Keratinocyte (primary cell): ENCODE measurements around the gene CMTM8. TPM values are rescaled to one million over a fixed set of nuclear protein-coding genes. Genes with fewer than 3 reads are reported as not detected.
A peak's percentile ranks its signal among the peaks of the same experiment; 100 is the strongest.

ENCODE experiments used
- DNase-seq: peaks from one replicate; pipeline ENCODE4 v3.0.0-alpha.2; 2011; ENCODE audit warnings: low read depth, missing footprints, low spot score
- FAIRE-seq: peaks from 2 replicates; lab custom pipeline; 2011; peaks lifted over from hg19 to GRCh38; lab: Jason Lieb, UNC
- H2AFZ ChIP-seq: 2 replicates; pipeline ENCODE4 v1.6.0; 2012; ENCODE audit warnings: low read length, control low read depth, inconsistent platforms; ENCODE audit not compliant: control insufficient read depth
- H3K27ac ChIP-seq: 2 replicates; pipeline ENCODE4 v1.5.1; 2011; ENCODE audit warnings: low read length; ENCODE audit not compliant: control insufficient read depth, insufficient read depth
- H3K27me3 ChIP-seq: 3 replicates; pipeline ENCODE4 v1.6.0; 2011; ENCODE audit warnings: low read length; ENCODE audit not compliant: control insufficient read depth, insufficient read depth; ENCODE audit errors: extremely low read depth
- H3K36me3 ChIP-seq, 2 experiments: 2 replicates in 1 of 2; 3 replicates in 1 of 2; pipeline ENCODE4 v1.5.1; 2011; ENCODE audit warnings: low read length in 2 of 2, mild to moderate bottlenecking in 1 of 2; ENCODE audit not compliant: control insufficient read depth in 2 of 2, insufficient read depth in 2 of 2; ENCODE audit errors: extremely low read depth in 1 of 2
- H3K4me1 ChIP-seq: 3 replicates; pipeline ENCODE4 v1.5.1; 2011; ENCODE audit warnings: low read length; ENCODE audit not compliant: control insufficient read depth, insufficient read depth; ENCODE audit errors: extremely low read depth
- H3K4me2 ChIP-seq: 3 replicates; pipeline ENCODE4 v1.6.0; 2011; ENCODE audit warnings: low read depth, low read length; ENCODE audit not compliant: control insufficient read depth, insufficient read depth; ENCODE audit errors: extremely low read depth
- H3K4me3 ChIP-seq, 3 experiments: fragments of 200-600 bp in 1 of 3; sonication (generic) in 1 of 3; 2 replicates in 2 of 3; 3 replicates in 1 of 3; pipeline ENCODE4 v1.5.1; 2011 to 2016; ENCODE audit warnings: low read length in 3 of 3, mild to moderate bottlenecking in 3 of 3, control low read depth in 2 of 3, inconsistent platforms in 1 of 3, low read depth in 1 of 3, mixed read lengths in 1 of 3, mixed run types in 1 of 3, moderate library complexity in 1 of 3; ENCODE audit not compliant: control insufficient read depth in 2 of 3, insufficient read depth in 2 of 3; ENCODE audit errors: extremely low read depth in 1 of 3
- H3K79me2 ChIP-seq: 2 replicates; pipeline ENCODE4 v1.6.0; 2012; ENCODE audit warnings: low read length; ENCODE audit not compliant: control insufficient read depth, insufficient read depth
- H3K9ac ChIP-seq: 3 replicates; pipeline ENCODE4 v1.6.0; 2011; ENCODE audit warnings: low read length; ENCODE audit not compliant: control insufficient read depth, insufficient read depth; ENCODE audit errors: extremely low read depth
- H3K9me1 ChIP-seq: 3 replicates; pipeline ENCODE4 v1.6.0; 2011; ENCODE audit warnings: low read length; ENCODE audit not compliant: control insufficient read depth, insufficient read depth; ENCODE audit errors: extremely low read depth
- H3K9me3 ChIP-seq: 2 replicates; pipeline ENCODE4 v1.5.1; 2012; ENCODE audit warnings: low read depth, low read length; ENCODE audit not compliant: control insufficient read depth
- H4K20me1 ChIP-seq: 3 replicates; pipeline ENCODE4 v1.6.0; 2011; ENCODE audit warnings: low read length; ENCODE audit not compliant: control insufficient read depth, insufficient read depth; ENCODE audit errors: extremely low read depth
- CTCF ChIP-seq, 3 experiments: IDR thresholded peaks in 1 of 3; conservative IDR thresholded peaks in 1 of 3; optimal IDR thresholded peaks in 1 of 3; 2 replicates in 2 of 3; 3 replicates in 1 of 3; pipeline versions ENCODE3 to v1.5.1; 2011; ENCODE audit warnings: low read length in 3 of 3, mild to moderate bottlenecking in 3 of 3, moderate library complexity in 2 of 3, control low read depth in 1 of 3, inconsistent platforms in 1 of 3; ENCODE audit not compliant: insufficient read depth in 2 of 3; ENCODE audit errors: extremely low read depth in 1 of 3
- EZH2 ChIP-seq: IDR thresholded peaks from one replicate; pipeline ENCODE4 v1.6.1; 2012; ENCODE audit warnings: inconsistent platforms, mild to moderate bottlenecking, low read length, moderate library complexity
- dilution Hi-C: fragments of 300-500 bp; cut with MboI; formaldehyde crosslinking; loops from one replicate; pipeline ENCODE4 v1.7.0; 2020; ENCODE audit warnings: low sequenced_read_pairs; ENCODE audit not compliant: extremely low pct_ligation_motif_present
- polyA plus RNA-seq, 5 experiments: library from polyadenylated mRNA; depleted of rRNA in 3 of 5; stranded (reverse) in 3 of 5; stranded (forward) in 1 of 5; unstranded in 1 of 5; fragments of >200 nt; gene quantifications; 1 replicate in 1 of 5; 2 replicates in 3 of 5; 3 replicates in 1 of 5; pipeline versions ENCODE4 v1.2.1 to v1.2.3, GENCODE V29; 2011 to 2012; ENCODE audit warnings: missing spikeins in 2 of 5, low read depth in 1 of 5, low replicate concordance in 1 of 5

The CMTM8 gene
- polyA plus RNA-seq, 1 donor (not counting 4 experiments of a cell fraction or from before 2014, with no cell fraction given) = 1.6 TPM

DNA sequence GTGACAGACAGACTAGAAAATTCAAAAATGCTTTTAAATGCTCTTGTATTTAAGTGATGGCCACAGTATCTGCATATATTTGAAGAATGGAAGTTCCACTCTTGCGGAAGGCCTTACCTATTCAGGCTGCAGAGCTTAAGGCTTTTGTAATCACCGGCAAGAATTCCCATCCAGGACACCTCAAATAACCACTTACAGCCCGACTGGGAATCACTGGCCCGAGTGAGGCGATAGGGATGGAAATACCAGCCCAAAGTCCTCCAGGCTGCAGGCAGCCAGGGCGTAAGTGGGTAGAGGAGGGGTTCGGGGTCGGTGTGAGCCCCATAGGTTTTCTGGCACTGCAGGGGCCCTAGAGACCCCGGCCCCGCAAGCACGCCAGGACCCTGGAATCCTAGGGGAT, 162.6 kb downstream of the CMTM8 start:
- no peak for FAIRE-seq
- dilution Hi-C loops = no loop called here
- Histone ChIP-seq H3K9me1 (no peaks in the 10 kb centered on the region), H3K9ac (peak overlapping the region; percentile 74), H3K4me3 (peak overlapping the region; percentile 23 to 56 (median 50)), H4K20me1 (no peaks in the 10 kb centered on the region), H3K79me2 (peaks cover 83% of the 10 kb centered on the region), H3K36me3 (peaks cover 5% of the 10 kb centered on the region in 2 experiments), H3K9me3 (no peaks in the 10 kb centered on the region), H3K27ac (peak overlapping the region; percentile 72), H3K4me1 (peaks cover 32% of the 10 kb centered on the region), H3K4me2 (peak overlapping the region; percentile 72), H2AFZ (no peak overlapping the region), H3K27me3 (no peaks in the 10 kb centered on the region)
- TF ChIP-seq CTCF (optimal IDR thresholded peaks at IDR 0.05 in 1 of 3, IDR thresholded peaks at IDR 0.05 in 1 of 3, conservative IDR thresholded peaks at IDR 0.05 in 1 of 3; ENCODE audit: extremely low read depth in 1 of 3, insufficient read depth in 2 of 3, low read length in 3 of 3) = no peak
- TF ChIP-seq EZH2 = no peak
- DNase-seq = no peak

- FAIRE-seq (no peak), DNase-seq (no peak)
- H4K20me1 ChIP-seq = no peaks in the 10 kb centered on the region
- no peak for TF ChIP-seq CTCF (optimal IDR thresholded peaks at IDR 0.05 in 1 of 3, IDR thresholded peaks at IDR 0.05 in 1 of 3, conservative IDR thresholded peaks at IDR 0.05 in 1 of 3; ENCODE audit: extremely low read depth in 1 of 3, insufficient read depth in 2 of 3, low read length in 3 of 3)
- no peak for TF ChIP-seq EZH2
- peak overlapping the region; percentile 72 for H3K4me2 ChIP-seq
- H3K79me2 ChIP-seq = peaks cover 80% of the 10 kb centered on the region
- peak overlapping the region; percentile 74 for H3K9ac ChIP-seq
- H3K27me3 ChIP-seq = no peaks in the 10 kb centered on the region
- peaks cover 37% of the 10 kb centered on the region for H3K4me1 ChIP-seq
- H3K9me3 ChIP-seq = no peaks in the 10 kb centered on the region
- H3K9me1 ChIP-seq = no peaks in the 10 kb centered on the region
- dilution Hi-C loops = no loop called here
- peaks cover 5% of the 10 kb centered on the region in 2 experiments for H3K36me3 ChIP-seq
- peak overlapping the region; percentile 52 for H2AFZ ChIP-seq
- H3K4me3 ChIP-seq = peak overlapping the region; percentile 23 to 56 (median 50)
- H3K27ac ChIP-seq = peak overlapping the region; percentile 72
Measured at GRCh38 chr3:32401556-32402081, 163.1 kb downstream of the CMTM8 start.
